Measurements from ENCODE around the gene SLC5A2.

Gene SLC5A2

DNA sequence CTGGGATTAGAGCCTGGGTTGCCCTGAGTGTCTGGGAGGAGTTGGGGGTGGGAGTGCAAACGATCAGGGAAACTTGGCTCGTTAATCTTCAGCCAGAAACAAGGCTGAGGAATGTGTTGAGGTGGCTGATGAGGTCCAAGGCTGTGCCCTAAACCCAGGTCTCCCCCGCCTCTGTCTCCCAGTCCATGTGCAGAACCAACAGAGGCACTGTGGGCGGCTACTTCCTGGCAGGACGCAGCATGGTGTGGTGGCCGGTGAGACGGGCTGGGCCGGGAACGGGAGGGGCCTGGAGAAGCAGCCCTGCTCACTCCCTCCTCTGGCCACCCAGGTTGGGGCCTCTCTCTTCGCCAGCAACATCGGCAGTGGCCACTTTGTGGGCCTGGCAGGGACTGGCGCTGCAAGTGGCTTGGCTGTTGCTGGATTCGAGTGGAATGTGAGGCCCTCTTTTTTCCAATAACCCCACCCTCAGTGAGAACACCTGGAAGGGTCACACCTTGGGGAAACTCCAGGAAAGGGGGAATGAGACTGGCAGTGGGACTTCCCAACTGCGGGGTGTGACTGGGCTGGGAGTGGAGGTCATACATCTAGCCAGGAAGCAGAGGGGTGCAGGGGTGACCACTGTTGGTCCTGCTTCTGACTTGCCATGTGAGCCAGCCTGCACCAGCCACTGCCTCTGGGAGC, 1.7 kb downstream of the SLC5A2 start:
- FAIRE-seq (no peak), DNase-seq (ENCODE audit: insufficient read length, low spot score) (no peak)
- TF ChIP-seq POLR2AphosphoS5 (IDR thresholded peaks at IDR 0.05; ENCODE audit: low read depth, low read length) = no peak
- no peak for TF ChIP-seq POLR2A (IDR thresholded peaks at IDR 0.05; ENCODE audit: low read depth, low read length)
- no peak for TF ChIP-seq SPI1 (IDR thresholded peaks at IDR 0.05; ENCODE audit: low read depth, low read length)
- TF ChIP-seq TAF1 (IDR thresholded peaks at IDR 0.05; ENCODE audit: low read depth, low read length) = no peak
- TF ChIP-seq PAX5 (IDR thresholded peaks at IDR 0.05; ENCODE audit: insufficient read depth, low read length, severe bottlenecking) = no peak
- no peak for TF ChIP-seq POU2F2 (IDR thresholded peaks at IDR 0.05; ENCODE audit: low read depth, low read length)

DNA sequence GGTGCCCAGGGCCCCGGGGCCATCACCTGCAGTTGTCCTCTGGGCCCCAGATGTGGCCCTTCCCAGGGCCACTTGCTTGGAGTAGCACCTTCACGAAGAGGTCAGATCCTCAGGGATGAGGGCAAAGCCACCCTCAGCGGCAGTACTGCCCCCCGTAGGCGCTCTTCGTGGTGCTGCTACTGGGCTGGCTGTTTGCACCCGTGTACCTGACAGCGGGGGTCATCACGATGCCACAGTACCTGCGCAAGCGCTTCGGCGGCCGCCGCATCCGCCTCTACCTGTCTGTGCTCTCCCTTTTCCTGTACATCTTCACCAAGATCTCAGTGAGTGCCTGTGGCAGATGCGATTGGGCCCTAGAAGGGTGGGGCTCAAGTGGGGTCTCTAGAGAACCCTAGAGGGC, 2.6 kb downstream of the SLC5A2 start:
- FAIRE-seq = no peak
- TF ChIP-seq POLR2A (IDR thresholded peaks at IDR 0.05; ENCODE audit: low read depth, low read length) (no peak), TAF1 (IDR thresholded peaks at IDR 0.05; ENCODE audit: low read depth, low read length) (no peak), POLR2AphosphoS5 (IDR thresholded peaks at IDR 0.05; ENCODE audit: low read depth, low read length) (no peak), SPI1 (IDR thresholded peaks at IDR 0.05; ENCODE audit: low read depth, low read length) (no peak), PAX5 (IDR thresholded peaks at IDR 0.05; ENCODE audit: insufficient read depth, low read length, severe bottlenecking) (no peak), POU2F2 (IDR thresholded peaks at IDR 0.05; ENCODE audit: low read depth, low read length) (no peak)
- DNase-seq (ENCODE audit: insufficient read length, low spot score) = no peak

DNA sequence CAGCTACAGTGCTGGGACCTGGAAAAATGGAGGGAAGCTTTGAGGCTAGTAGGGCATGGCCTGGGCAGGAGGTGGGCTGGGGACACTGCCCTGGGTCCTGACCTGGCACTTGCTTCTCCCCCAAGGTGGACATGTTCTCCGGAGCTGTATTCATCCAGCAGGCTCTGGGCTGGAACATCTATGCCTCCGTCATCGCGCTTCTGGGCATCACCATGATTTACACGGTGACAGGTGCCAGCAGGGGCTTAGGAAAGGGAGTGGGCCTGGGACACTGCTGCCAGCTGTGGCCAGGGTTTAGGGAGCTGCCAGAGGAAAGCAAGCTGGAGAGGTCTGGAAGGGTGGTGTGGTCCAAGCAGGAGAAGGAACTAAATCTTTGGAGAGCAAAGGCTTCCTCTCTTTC, 3.1 kb downstream of the SLC5A2 start:
- no peak for FAIRE-seq
- no peak for DNase-seq (ENCODE audit: insufficient read length, low spot score)
- TF ChIP-seq POU2F2 (IDR thresholded peaks at IDR 0.05; ENCODE audit: low read depth, low read length) (no peak), PAX5 (IDR thresholded peaks at IDR 0.05; ENCODE audit: insufficient read depth, low read length, severe bottlenecking) (no peak), TAF1 (IDR thresholded peaks at IDR 0.05; ENCODE audit: low read depth, low read length) (no peak), POLR2A (IDR thresholded peaks at IDR 0.05; ENCODE audit: low read depth, low read length) (no peak), SPI1 (IDR thresholded peaks at IDR 0.05; ENCODE audit: low read depth, low read length) (no peak), POLR2AphosphoS5 (IDR thresholded peaks at IDR 0.05; ENCODE audit: low read depth, low read length) (no peak)

DNA sequence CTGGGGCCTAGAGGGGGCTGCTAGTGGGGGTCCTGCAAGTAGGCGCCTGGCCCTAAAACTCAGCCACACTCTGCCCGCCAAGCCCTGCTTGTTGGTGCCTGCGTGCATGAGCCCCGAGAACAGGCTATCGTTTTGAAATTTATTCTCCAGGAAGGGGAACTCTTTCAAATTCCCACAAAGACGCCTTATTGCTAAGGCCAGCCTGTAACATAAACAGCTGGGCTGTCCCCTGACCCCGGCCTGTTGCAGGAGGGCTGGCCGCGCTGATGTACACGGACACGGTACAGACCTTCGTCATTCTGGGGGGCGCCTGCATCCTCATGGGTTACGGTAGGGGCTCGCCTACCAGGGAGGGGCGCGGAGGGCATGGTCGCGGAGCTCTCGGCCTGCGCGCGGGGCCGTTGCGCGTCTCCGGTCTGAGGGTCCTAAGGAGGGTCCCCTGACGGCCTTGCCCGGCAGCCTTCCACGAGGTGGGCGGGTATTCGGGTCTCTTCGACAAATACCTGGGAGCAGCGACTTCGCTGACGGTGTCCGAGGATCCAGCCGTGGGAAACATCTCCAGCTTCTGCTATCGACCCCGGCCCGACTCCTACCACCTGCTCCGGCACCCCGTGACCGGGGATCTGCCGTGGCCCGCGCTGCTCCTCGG, 4.3 kb downstream of the SLC5A2 start:
- FAIRE-seq = no peak
- DNase-seq (ENCODE audit: insufficient read length, low spot score) = no peak
- no peak for TF ChIP-seq POLR2AphosphoS5 (IDR thresholded peaks at IDR 0.05; ENCODE audit: low read depth, low read length)
- TF ChIP-seq TAF1 (IDR thresholded peaks at IDR 0.05; ENCODE audit: low read depth, low read length) = no peak
- TF ChIP-seq POLR2A (IDR thresholded peaks at IDR 0.05; ENCODE audit: low read depth, low read length) = no peak
- no peak for TF ChIP-seq SPI1 (IDR thresholded peaks at IDR 0.05; ENCODE audit: low read depth, low read length)
- no peak for TF ChIP-seq PAX5 (IDR thresholded peaks at IDR 0.05; ENCODE audit: insufficient read depth, low read length, severe bottlenecking)
- no peak for TF ChIP-seq POU2F2 (IDR thresholded peaks at IDR 0.05; ENCODE audit: low read depth, low read length)

DNA sequence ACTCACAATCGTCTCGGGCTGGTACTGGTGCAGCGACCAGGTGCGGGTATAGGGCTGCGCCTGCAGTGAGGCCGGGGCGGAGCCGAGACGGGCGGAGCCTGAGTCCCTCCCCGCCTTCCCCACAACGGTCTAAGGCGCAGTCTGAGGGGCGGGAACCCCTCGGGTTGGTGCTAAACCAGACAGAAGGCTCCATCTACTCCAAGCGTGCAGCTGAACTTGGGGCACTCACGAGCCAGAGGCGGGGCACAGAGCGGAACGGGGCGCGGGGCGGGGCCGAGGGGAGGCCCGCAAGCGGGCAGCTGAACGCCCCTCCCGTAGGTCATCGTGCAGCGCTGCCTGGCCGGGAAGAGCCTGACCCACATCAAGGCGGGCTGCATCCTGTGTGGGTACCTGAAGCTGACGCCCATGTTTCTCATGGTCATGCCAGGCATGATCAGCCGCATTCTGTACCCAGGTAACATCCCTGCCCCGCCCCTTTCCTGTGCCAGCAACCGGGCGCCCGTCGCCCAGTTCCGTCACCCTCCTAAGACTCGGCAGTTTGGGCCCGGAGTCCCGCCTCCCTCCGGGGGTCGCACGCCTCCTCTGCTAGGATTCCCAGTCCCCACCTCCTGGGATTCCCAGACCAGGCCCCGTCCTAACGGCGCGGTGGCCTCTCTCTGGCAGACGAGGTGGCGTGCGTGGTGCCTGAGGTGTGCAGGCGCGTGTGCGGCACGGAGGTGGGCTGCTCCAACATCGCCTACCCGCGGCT, 5.0 kb downstream of the SLC5A2 start:
- FAIRE-seq = peak; percentile 89
- TF ChIP-seq TAF1 (IDR thresholded peaks at IDR 0.05; ENCODE audit: low read depth, low read length) (no peak), POLR2A (IDR thresholded peaks at IDR 0.05; ENCODE audit: low read depth, low read length) (no peak), PAX5 (IDR thresholded peaks at IDR 0.05; ENCODE audit: insufficient read depth, low read length, severe bottlenecking) (no peak), SPI1 (IDR thresholded peaks at IDR 0.05; ENCODE audit: low read depth, low read length) (no peak), POLR2AphosphoS5 (IDR thresholded peaks at IDR 0.05; ENCODE audit: low read depth, low read length) (no peak), POU2F2 (IDR thresholded peaks at IDR 0.05; ENCODE audit: low read depth, low read length) (no peak)
- DNase-seq (ENCODE audit: insufficient read length, low spot score) = peak; percentile 93

DNA sequence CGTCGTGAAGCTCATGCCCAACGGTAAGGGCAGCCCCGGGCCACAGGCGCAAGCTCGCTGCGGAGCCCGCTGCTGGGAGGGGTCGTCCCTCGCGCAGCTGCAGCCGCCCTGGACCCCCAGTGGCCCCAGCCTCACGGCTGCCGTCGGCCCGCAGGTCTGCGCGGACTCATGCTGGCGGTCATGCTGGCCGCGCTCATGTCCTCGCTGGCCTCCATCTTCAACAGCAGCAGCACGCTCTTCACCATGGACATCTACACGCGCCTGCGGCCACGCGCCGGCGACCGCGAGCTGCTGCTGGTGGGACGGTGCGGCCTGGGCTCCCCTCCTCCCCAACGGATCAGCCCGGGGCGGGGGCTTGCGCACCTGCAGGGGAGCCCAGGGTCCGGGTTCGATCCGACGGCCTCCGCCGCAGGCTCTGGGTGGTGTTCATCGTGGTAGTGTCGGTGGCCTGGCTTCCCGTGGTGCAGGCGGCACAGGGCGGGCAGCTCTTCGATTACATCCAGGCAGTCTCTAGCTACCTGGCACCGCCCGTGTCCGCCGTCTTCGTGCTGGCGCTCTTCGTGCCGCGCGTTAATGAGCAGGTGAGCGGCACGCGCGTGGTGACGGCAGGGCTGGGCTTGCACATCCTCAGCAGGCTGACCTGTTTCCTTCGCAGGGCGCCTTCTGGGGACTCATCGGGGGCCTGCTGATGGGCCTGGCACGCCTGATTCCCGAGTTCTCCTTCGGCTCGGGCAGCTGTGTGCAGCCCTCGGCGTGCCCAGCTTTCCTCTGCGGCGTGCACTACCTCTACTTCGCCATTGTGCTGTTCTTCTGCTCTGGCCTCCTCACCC, 5.8 kb downstream of the SLC5A2 start:
- DNase-seq (ENCODE audit: insufficient read length, low spot score) (no peak), FAIRE-seq (peak; percentile 31)
- TF ChIP-seq POLR2A (IDR thresholded peaks at IDR 0.05; ENCODE audit: low read depth, low read length) (no peak), PAX5 (IDR thresholded peaks at IDR 0.05; ENCODE audit: insufficient read depth, low read length, severe bottlenecking) (no peak), SPI1 (IDR thresholded peaks at IDR 0.05; ENCODE audit: low read depth, low read length) (no peak), POU2F2 (IDR thresholded peaks at IDR 0.05; ENCODE audit: low read depth, low read length) (no peak), POLR2AphosphoS5 (IDR thresholded peaks at IDR 0.05; ENCODE audit: low read depth, low read length) (no peak), TAF1 (IDR thresholded peaks at IDR 0.05; ENCODE audit: low read depth, low read length) (no peak)

DNA sequence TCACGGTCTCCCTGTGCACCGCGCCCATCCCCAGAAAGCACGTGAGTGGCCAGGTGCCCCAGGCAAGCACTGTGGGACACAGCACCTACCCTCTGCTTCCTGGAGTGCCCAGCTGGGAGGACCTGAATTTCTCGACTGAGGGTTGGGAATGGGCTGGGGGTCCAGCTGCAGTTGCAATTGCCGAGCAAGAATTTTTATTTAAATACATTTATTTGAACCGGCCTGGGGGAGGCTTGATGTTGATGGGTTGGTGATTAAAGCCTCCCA, 6.3 kb downstream of the SLC5A2 start:
- TF ChIP-seq POU2F2 (IDR thresholded peaks at IDR 0.05; ENCODE audit: low read depth, low read length) (no peak), POLR2AphosphoS5 (IDR thresholded peaks at IDR 0.05; ENCODE audit: low read depth, low read length) (no peak), POLR2A (IDR thresholded peaks at IDR 0.05; ENCODE audit: low read depth, low read length) (no peak), TAF1 (IDR thresholded peaks at IDR 0.05; ENCODE audit: low read depth, low read length) (no peak), PAX5 (IDR thresholded peaks at IDR 0.05; ENCODE audit: insufficient read depth, low read length, severe bottlenecking) (no peak), SPI1 (IDR thresholded peaks at IDR 0.05; ENCODE audit: low read depth, low read length) (no peak)
- DNase-seq (ENCODE audit: insufficient read length, low spot score) = no peak
- no peak for FAIRE-seq

DNA sequence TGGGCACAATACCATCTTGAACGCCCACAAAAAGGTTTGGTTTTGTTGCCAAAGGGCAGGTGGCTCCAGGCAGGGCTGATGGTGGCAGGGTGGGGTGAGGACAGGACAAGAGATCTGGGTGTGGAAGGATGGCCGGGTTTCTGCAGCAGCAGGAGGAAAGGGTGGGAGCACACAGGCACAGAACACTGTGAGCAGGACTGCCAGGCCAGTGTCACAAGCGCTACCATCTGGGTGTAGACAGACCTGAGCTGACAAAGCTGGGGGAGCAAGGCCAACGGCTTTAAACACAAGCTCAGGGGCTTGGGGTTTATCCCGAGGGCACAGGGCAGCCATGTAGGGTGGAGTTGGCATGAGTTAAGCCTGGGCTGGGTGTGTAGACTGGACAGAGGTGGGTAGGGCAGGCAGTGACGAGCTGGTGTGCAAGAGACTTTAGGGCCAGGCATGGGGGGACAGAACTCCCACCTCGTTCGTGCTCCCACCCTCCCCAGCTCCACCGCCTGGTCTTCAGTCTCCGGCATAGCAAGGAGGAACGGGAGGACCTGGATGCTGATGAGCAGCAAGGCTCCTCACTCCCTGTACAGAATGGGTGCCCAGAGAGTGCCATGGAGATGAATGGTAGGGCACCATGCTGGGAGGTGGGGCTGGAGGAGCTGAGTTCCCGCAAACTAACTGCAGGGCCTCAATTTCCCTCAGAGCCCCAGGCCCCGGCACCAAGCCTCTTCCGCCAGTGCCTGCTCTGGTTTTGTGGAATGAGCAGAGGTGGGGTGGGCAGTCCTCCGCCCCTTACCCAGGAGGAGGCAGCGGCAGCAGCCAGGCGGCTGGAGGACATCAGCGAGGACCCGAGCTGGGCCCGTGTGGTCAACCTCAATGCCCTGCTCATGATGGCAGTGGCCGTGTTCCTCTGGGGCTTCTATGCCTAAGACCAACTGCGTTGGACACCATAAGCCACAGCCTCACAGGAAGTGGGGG, 7.0 kb downstream of the SLC5A2 start:
- TF ChIP-seq SPI1 (IDR thresholded peaks at IDR 0.05; ENCODE audit: low read depth, low read length) (no peak), POLR2AphosphoS5 (IDR thresholded peaks at IDR 0.05; ENCODE audit: low read depth, low read length) (no peak), POLR2A (IDR thresholded peaks at IDR 0.05; ENCODE audit: low read depth, low read length) (no peak), POU2F2 (IDR thresholded peaks at IDR 0.05; ENCODE audit: low read depth, low read length) (no peak), TAF1 (IDR thresholded peaks at IDR 0.05; ENCODE audit: low read depth, low read length) (no peak), PAX5 (IDR thresholded peaks at IDR 0.05; ENCODE audit: insufficient read depth, low read length, severe bottlenecking) (no peak)
- DNase-seq (ENCODE audit: insufficient read length, low spot score) = no peak
- no peak for FAIRE-seq
